ENCODE measurements around the gene AMBRA1.
"Not testable (repeated sequence)": the region's sequence is repeated elsewhere in the genome, so short reads cannot be mapped to it uniquely, and the experiment has no call there.

Gene AMBRA1

GRCh38 chr11:46616551-46617133 is 22.8 kb upstream of the AMBRA1 start:
- DNase-seq = no peak

- DNase-seq = no peak
Measured at GRCh38 chr11:46615756-46616155, 21.9 kb upstream of the AMBRA1 start.

- no peak for DNase-seq
Measured at GRCh38 chr11:46612326-46612725, 18.5 kb upstream of the AMBRA1 start.

GRCh38 chr11:46611526-46612304 is 17.9 kb upstream of the AMBRA1 start:
- DNase-seq = no peak

GRCh38 chr11:46609386-46609785 is 15.6 kb upstream of the AMBRA1 start:
- no peak for DNase-seq

- no peak for DNase-seq
Measured at GRCh38 chr11:46607516-46607915, 13.7 kb upstream of the AMBRA1 start.

GRCh38 chr11:46604796-46605195 is 11.0 kb upstream of the AMBRA1 start:
- no peak for DNase-seq

GRCh38 chr11:46603704-46604308 is 10.0 kb upstream of the AMBRA1 start:
- no peak for DNase-seq

GRCh38 chr11:46601129-46601528 is 7.3 kb upstream of the AMBRA1 start:
- DNase-seq = no peak

- no peak for DNase-seq
Measured at GRCh38 chr11:46600194-46600960, 6.6 kb upstream of the AMBRA1 start.

- no peak for DNase-seq
Measured at GRCh38 chr11:46599340-46600193, 5.7 kb upstream of the AMBRA1 start.

- DNase-seq = no peak
Measured at GRCh38 chr11:46597609-46598219, 3.9 kb upstream of the AMBRA1 start.

GRCh38 chr11:46597155-46597554 is 3.3 kb upstream of the AMBRA1 start:
- no peak for DNase-seq

- DNase-seq = no peak
Measured at GRCh38 chr11:46594785-46595184, 962 bp upstream of the AMBRA1 start.

- no peak for DNase-seq
Measured at GRCh38 chr11:46594374-46594700, 514 bp upstream of the AMBRA1 start.

- no peak for DNase-seq
Measured at GRCh38 chr11:46590740-46591605, 2.9 kb downstream of the AMBRA1 start.

- DNase-seq = no peak
Measured at GRCh38 chr11:46588915-46589314, 4.9 kb downstream of the AMBRA1 start.

GRCh38 chr11:46588131-46588530 is 5.7 kb downstream of the AMBRA1 start:
- DNase-seq = no peak

- not testable (repeated sequence) for DNase-seq
Measured at GRCh38 chr11:46583513-46583912, 10.3 kb downstream of the AMBRA1 start.

GRCh38 chr11:46582588-46582987 is 11.2 kb downstream of the AMBRA1 start:
- DNase-seq = no peak

GRCh38 chr11:46577058-46577457 is 16.8 kb downstream of the AMBRA1 start:
- no peak for DNase-seq

Data from NCI-H1105 treated with DMSO at 0.1 percent for 48 hours (cell line).